ENCODE measurements around the gene SLC35A5. TPM values are rescaled to one million over a fixed set of nuclear protein-coding genes. Genes with fewer than 3 reads are reported as not detected.
"Not testable (repeated sequence)": the region's sequence is repeated elsewhere in the genome, so short reads cannot be mapped to it uniquely, and the experiment has no call there.

Gene SLC35A5
- polyA plus RNA-seq, 1 experiment, result 29.4 TPM

GRCh38 chr3:112555535-112556170, 6.2 kb upstream of the SLC35A5 start:
- CTCF ChIA-PET, result no interaction called here
- POLR2A ChIA-PET, result no interaction called here
- TF ChIP-seq CTCF (IDR thresholded peaks at IDR 0.05; ENCODE audit: insufficient read depth, low read depth, low read length), result no peak

GRCh38 chr3:112557976-112558375, 3.9 kb upstream of the SLC35A5 start:
- Histone ChIP-seq H3K27me3 (ENCODE audit: control insufficient read depth, insufficient read depth, low read length) (no peaks in the 10 kb centered on the region), H3K4me3 (ENCODE audit: low read depth, low read length) (no peak overlapping the region), H3K36me3 (ENCODE audit: control insufficient read depth, insufficient read depth, low read length) (no peaks in the 10 kb centered on the region)
- TF ChIP-seq CTCF (IDR thresholded peaks at IDR 0.05; ENCODE audit: insufficient read depth, low read depth, low read length), result no peak
- ChIA-PET POLR2A (no interaction called here), CTCF (no interaction called here)
- no peak for DNase-seq (ENCODE audit: low read depth)

More at GRCh38 chr3:112555535-112556170, 6.2 kb upstream of the SLC35A5 start:
- DNase-seq (ENCODE audit: low read depth), result no peak
- no peaks in the 10 kb centered on the region for H3K27me3 ChIP-seq (ENCODE audit: control insufficient read depth, insufficient read depth, low read length)
- no peak overlapping the region for H3K4me3 ChIP-seq (ENCODE audit: low read depth, low read length)
- H3K36me3 ChIP-seq (ENCODE audit: control insufficient read depth, insufficient read depth, low read length), result no peaks in the 10 kb centered on the region

- DNase-seq (ENCODE audit: low read depth), result no peak
- ChIA-PET CTCF (interaction anchor here (0.6 kb wide), 2 partner anchors 701 to 1081 kb away, joined by 3 read pairs; no protein-coding TSS in a partner anchor), POLR2A (interaction anchor here (0.6 kb wide), 1 partner anchor 14 kb away, joined by 3 read pairs; no protein-coding TSS in a partner anchor)
- Histone ChIP-seq H3K27me3 (ENCODE audit: control insufficient read depth, insufficient read depth, low read length) (no peaks in the 10 kb centered on the region), H3K36me3 (ENCODE audit: control insufficient read depth, insufficient read depth, low read length) (no peaks in the 10 kb centered on the region), H3K4me3 (ENCODE audit: low read depth, low read length) (peak overlapping the region; percentile 80)
- TF ChIP-seq CTCF (IDR thresholded peaks at IDR 0.05; ENCODE audit: insufficient read depth, low read depth, low read length), result no peak
These were observed 1.5 kb upstream of the SLC35A5 start for GRCh38 chr3:112560307-112560706.

- no peak for DNase-seq (ENCODE audit: low read depth)
- Histone ChIP-seq H3K27me3 (ENCODE audit: control insufficient read depth, insufficient read depth, low read length) (no peaks in the 10 kb centered on the region), H3K36me3 (ENCODE audit: control insufficient read depth, insufficient read depth, low read length) (no peaks in the 10 kb centered on the region), H3K4me3 (ENCODE audit: low read depth, low read length) (peak overlapping the region; percentile 80)
- TF ChIP-seq CTCF (IDR thresholded peaks at IDR 0.05; ENCODE audit: insufficient read depth, low read depth, low read length), result no peak
- ChIA-PET POLR2A (interaction anchor here (0.6 kb wide), 1 partner anchor 15 kb away, joined by 3 read pairs; no protein-coding TSS in a partner anchor), CTCF (interaction anchor here (0.6 to 1.1 kb wide), 3 partner anchors 655 to 1082 kb away, joined by 3 to 4 read pairs (median 3); no protein-coding TSS in a partner anchor)
These were observed 943 bp upstream of the SLC35A5 start for GRCh38 chr3:112560721-112561483.

GRCh38 chr3:112561484-112561733, 436 bp upstream of the SLC35A5 start:
- TF ChIP-seq CTCF (IDR thresholded peaks at IDR 0.05; ENCODE audit: insufficient read depth, low read depth, low read length), result no peak
- H3K27me3 ChIP-seq (ENCODE audit: control insufficient read depth, insufficient read depth, low read length), result no peaks in the 10 kb centered on the region
- ChIA-PET CTCF (interaction anchor here (1.1 to 1.3 kb wide), 2 partner anchors 11 to 655 kb away, joined by 3 to 4 read pairs; no protein-coding TSS in a partner anchor), POLR2A (no interaction called here)
- H3K4me3 ChIP-seq (ENCODE audit: low read depth, low read length), result peak overlapping the region; percentile 80
- H3K36me3 ChIP-seq (ENCODE audit: control insufficient read depth, insufficient read depth, low read length), result no peaks in the 10 kb centered on the region
- DNase-seq (ENCODE audit: low read depth), result no peak

- POLR2A ChIA-PET; H3K4me3 ChIP-seq (ENCODE audit: low read depth, low read length); DNase-seq (ENCODE audit: low read depth); CTCF ChIA-PET; H3K27me3 ChIP-seq (ENCODE audit: control insufficient read depth, insufficient read depth, low read length); H3K36me3 ChIP-seq (ENCODE audit: control insufficient read depth, insufficient read depth, low read length): not testable (repeated sequence)
These were observed 2.5 kb downstream of the SLC35A5 start for GRCh38 chr3:112564247-112564939.
